Heart left ventricle (tissue), 16 donors: ENCODE results near the gene CFHR4. TPM values are rescaled to one million over a fixed set of nuclear protein-coding genes. Genes with fewer than 3 reads are reported as not detected.

ENCODE experiments used
- ATAC-seq, 4 donors: fragments of 200-7000 bp; cut with Tn5 transposase; one replicate each; pipeline ENCODE4 v1.9.1; 2020 to 2022; ENCODE audit warnings: moderate library complexity in 4 of 4, mild to moderate bottlenecking in 3 of 4, moderate number of reproducible peaks in 1 of 4
- DNase-seq, 5 donors: peaks; one replicate each; pipeline ENCODE4 v3.0.0-alpha.2; 2020
- H3K27ac ChIP-seq, 12 donors: fragments of 200-600 bp; sonication (generic) in 4 of 12; one replicate each; pipeline versions ENCODE4 v1.5.0 to v1.8.0; 2016 to 2022; ENCODE audit warnings: mild to moderate bottlenecking in 2 of 12
- H3K27me3 ChIP-seq, 9 donors: fragments of 200-600 bp; sonication (generic) in 2 of 9; one replicate each; pipeline versions ENCODE4 v1.5.1 to v1.8.0; 2016 to 2022; ENCODE audit warnings: mild to moderate bottlenecking in 3 of 9
- H3K36me3 ChIP-seq, 9 donors: fragments of 200-600 bp; sonication (generic) in 2 of 9; one replicate each; pipeline versions ENCODE4 v1.5.0 to v1.8.0; 2018 to 2022; ENCODE audit warnings: mild to moderate bottlenecking in 2 of 9
- H3K4me1 ChIP-seq, 12 donors: fragments of 200-600 bp; sonication (generic) in 4 of 12; one replicate each; pipeline versions ENCODE4 v1.5.0 to v1.8.0; 2016 to 2022; ENCODE audit warnings: mild to moderate bottlenecking in 3 of 12
- H3K4me3 ChIP-seq, 12 donors: fragments of 200-600 bp; sonication (generic) in 4 of 12; one replicate each; pipeline versions ENCODE4 v1.5.0 to v1.8.0; 2017 to 2022; ENCODE audit warnings: mild to moderate bottlenecking in 9 of 12, moderate library complexity in 4 of 12
- H3K9me3 ChIP-seq, 12 donors: fragments of 200-600 bp; sonication (generic) in 4 of 12; one replicate each; pipeline versions ENCODE4 v1.5.0 to v1.8.0; 2016 to 2022; ENCODE audit warnings: mild to moderate bottlenecking in 1 of 12
- POLR2A ChIP-seq, 2 donors: fragments of 450-650 bp; IDR thresholded peaks; one replicate each; pipeline ENCODE4 v1.6.1; 2017; ENCODE audit warnings: antibody characterized with exemption in 2 of 2, mild to moderate bottlenecking in 2 of 2, moderate library complexity in 2 of 2
- WGBS, 4 donors: extraction: QIAGEN DNeasy Blood & Tissue Kit in 2 of 4; methylation state at CpG; one replicate each; pipeline versions ENCODE4 v1.1.5 to v1.1.7; 2013 to 2018; 5-methylcytosine and 5-hydroxymethylcytosine counted together
- intact Hi-C, 10 donors: fragments of 100-400 bp; cut with DNase I; formaldehyde crosslinking; loops; one replicate each; pipeline versions ENCODE4 v1.11.1 to v1.14.2; 2022
- polyA plus RNA-seq, 2 donors: library from polyadenylated mRNA; stranded (reverse); fragments of 200-250 nt; gene quantifications; one replicate each; pipeline ENCODE4 v1.2.3, GENCODE V29; 2013
- total RNA-seq, 9 donors: library from RNA; depleted of rRNA in 2 of 9; stranded (reverse); fragments of >200 nt in 2 of 9; fragmentation: NEBNext Ultra II Directional in 3 of 9; extraction: Animal tissue kit (Norgen Biotek cat#: 25700) in 3 of 9; gene quantifications; one replicate each; pipeline versions ENCODE4 v1.1.0 to v1.2.4, GENCODE V29; 2016 to 2023
- TF ChIP-seq, protein P1 (sequence below), 12 donors: fragments of 200-600 bp; sonication (generic) in 4 of 12; IDR thresholded peaks; one replicate each; pipeline versions ENCODE4 v1.5.0 to v1.8.0; 2018 to 2022; ENCODE audit warnings: antibody characterized with exemption in 12 of 12, mild to moderate bottlenecking in 5 of 12
- donor health status: ischemic (EF 13 %, LVEDD 7.1; RV severe dilation, severe dysfunction).
- donor health status: healthy with polysubstance abuse.
- donor health status: DM: no; HTN: yes; CAD: no.
- donor health status: DM: no; HTN: no; CAD: no.
- donor health status: ischemic (EF 25% LVEDD 6.9; RV normal size, moderate dysfunction).
- donor health status: ischemic (EF 25% LVEDD 5.7; RV mildly dilated, moderate dysfunction).
- donor health status: healthy.
- donor health status: DM: yes; HTN: yes; CAD: no.
- donor health status: ischemic (EF 35%, LVEDD 5.7; RV mildly dilated, moderate dysfunction).
- donor health status: nonischemic (EF 11% LVEDD 7.7; RV severe dilation, severe dysfunction).
- donor health status: DM: yes; HTN: yes; CAD: no.
- donor health status: PGD.
- donor health status: ischemic (EF 29% LVEDD 5.4; RV normal size, mild dysfunction).
- donor health status: nonischemic (EF 23%, LVEDD 6.1; RV moderate dilation, normal function).

Gene CFHR4
- total and polyA plus RNA-seq, 11 donors = not detected

GRCh38 chr1:196858811-196859210 lies 29.0 kb upstream of the CFHR4 start:
- whole genome bisulfite sequencing, 4 donors = 64 to 73% (median 69%) methylated on average over 3 of the region's 3 CpGs
- H3K4me3 ChIP-seq = no peak overlapping the region
- H3K27ac ChIP-seq = no peak overlapping the region
- TF ChIP-seq POLR2A (IDR thresholded peaks at IDR 0.05) = no peak
- DNase-seq (no peak), ATAC-seq (no peak)
- H3K36me3 ChIP-seq = no peaks in the 10 kb centered on the region
- no peaks in the 10 kb centered on the region for H3K27me3 ChIP-seq
- intact Hi-C loops = no loop called here
- H3K4me1 ChIP-seq = no peaks in the 10 kb centered on the region
- H3K9me3 ChIP-seq = peaks cover 0 to 8% (median 0%) of the 10 kb centered on the region in 12 donors

- intact Hi-C loops = no loop called here
- WGBS, 4 donors = 88 to 98% (median 95%) methylated on average over 1 of the region's 1 CpG
- no peak for ATAC-seq
Measured at GRCh38 chr1:196860323-196860884, 27.4 kb upstream of the CFHR4 start.

DNA sequence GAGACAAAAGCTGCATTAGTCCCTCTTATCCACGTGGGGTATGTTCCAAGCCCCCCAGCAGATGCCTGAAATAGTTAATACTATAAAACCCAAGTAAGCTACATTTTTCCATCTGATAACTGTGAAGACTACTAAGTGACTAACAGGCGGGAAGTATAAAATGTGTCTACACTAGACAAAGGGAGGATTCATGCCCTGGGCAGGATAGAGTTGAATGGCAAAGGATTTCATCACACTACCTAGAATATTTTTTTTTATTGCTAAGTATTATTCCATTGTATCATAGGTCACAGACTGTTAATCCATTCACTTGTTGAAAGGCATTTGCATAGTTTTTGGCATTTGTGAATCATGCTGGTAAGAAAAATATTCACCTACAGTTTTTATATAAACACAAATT lies 26.4 kb upstream of the CFHR4 start:
- intact Hi-C loops = no loop called here
- Histone ChIP-seq H3K9me3 (peaks cover 0 to 10% (median 0%) of the 10 kb centered on the region in 12 donors), H3K4me1 (no peaks in the 10 kb centered on the region), H3K4me3 (no peak overlapping the region), H3K36me3 (no peaks in the 10 kb centered on the region), H3K27ac (no peak overlapping the region), H3K27me3 (no peaks in the 10 kb centered on the region)
- no peak for DNase-seq
- TF ChIP-seq POLR2A (IDR thresholded peaks at IDR 0.05) = no peak
- TF ChIP-seq, protein P1, sequence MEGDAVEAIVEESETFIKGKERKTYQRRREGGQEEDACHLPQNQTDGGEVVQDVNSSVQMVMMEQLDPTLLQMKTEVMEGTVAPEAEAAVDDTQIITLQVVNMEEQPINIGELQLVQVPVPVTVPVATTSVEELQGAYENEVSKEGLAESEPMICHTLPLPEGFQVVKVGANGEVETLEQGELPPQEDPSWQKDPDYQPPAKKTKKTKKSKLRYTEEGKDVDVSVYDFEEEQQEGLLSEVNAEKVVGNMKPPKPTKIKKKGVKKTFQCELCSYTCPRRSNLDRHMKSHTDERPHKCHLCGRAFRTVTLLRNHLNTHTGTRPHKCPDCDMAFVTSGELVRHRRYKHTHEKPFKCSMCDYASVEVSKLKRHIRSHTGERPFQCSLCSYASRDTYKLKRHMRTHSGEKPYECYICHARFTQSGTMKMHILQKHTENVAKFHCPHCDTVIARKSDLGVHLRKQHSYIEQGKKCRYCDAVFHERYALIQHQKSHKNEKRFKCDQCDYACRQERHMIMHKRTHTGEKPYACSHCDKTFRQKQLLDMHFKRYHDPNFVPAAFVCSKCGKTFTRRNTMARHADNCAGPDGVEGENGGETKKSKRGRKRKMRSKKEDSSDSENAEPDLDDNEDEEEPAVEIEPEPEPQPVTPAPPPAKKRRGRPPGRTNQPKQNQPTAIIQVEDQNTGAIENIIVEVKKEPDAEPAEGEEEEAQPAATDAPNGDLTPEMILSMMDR (IDR thresholded peaks at IDR 0.05) = no peak
- ATAC-seq = no peak
- WGBS, 4 donors = 41 to 55% (median 45%) methylated on average over 2 of the region's 2 CpGs

More at GRCh38 chr1:196860323-196860884, 27.4 kb upstream of the CFHR4 start:
- H3K27ac ChIP-seq = no peak overlapping the region
- peaks cover 0 to 9% (median 0%) of the 10 kb centered on the region in 12 donors for H3K9me3 ChIP-seq
- H3K4me3 ChIP-seq = no peak overlapping the region
- DNase-seq = no peak
- H3K36me3 ChIP-seq = no peaks in the 10 kb centered on the region
- no peaks in the 10 kb centered on the region for H3K27me3 ChIP-seq
- no peak for TF ChIP-seq POLR2A (IDR thresholded peaks at IDR 0.05)
- TF ChIP-seq, protein P1 (IDR thresholded peaks at IDR 0.05) = no peak
- H3K4me1 ChIP-seq = no peaks in the 10 kb centered on the region

DNA sequence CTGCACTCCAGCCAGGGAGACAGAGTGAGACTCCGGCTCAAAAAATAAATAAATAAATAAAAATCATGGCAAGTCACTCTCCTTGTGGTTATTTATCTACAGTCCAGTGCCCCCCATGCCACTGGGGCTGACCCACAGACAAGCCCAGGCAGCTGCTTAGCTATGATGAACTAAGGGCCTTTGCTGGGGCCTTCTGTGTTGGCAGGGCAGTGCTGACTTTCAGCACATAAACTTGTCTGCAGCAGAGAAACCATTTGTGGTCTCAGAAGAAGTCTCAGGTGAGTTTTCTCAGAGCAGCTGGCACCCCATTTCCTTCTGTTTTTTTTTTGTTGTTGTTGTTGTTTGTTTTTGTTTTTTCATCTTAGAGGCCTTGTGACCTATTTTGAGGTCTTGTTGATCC lies 20.9 kb upstream of the CFHR4 start:
- intact Hi-C loops = no loop called here
- H3K4me1 ChIP-seq = no peaks in the 10 kb centered on the region
- H3K27me3 ChIP-seq = no peaks in the 10 kb centered on the region
- H3K4me3 ChIP-seq = no peak overlapping the region
- no peak for DNase-seq
- WGBS, 4 donors = 86 to 100% (median 95%) methylated on average over 1 of the region's 1 CpG
- no peak overlapping the region for H3K27ac ChIP-seq
- peaks cover 0 to 14% (median 0%) of the 10 kb centered on the region in 12 donors for H3K9me3 ChIP-seq
- no peaks in the 10 kb centered on the region for H3K36me3 ChIP-seq
- ATAC-seq = no peak
- no peak for TF ChIP-seq POLR2A (IDR thresholded peaks at IDR 0.05)
- TF ChIP-seq, protein P1 (IDR thresholded peaks at IDR 0.05) = no peak

DNA sequence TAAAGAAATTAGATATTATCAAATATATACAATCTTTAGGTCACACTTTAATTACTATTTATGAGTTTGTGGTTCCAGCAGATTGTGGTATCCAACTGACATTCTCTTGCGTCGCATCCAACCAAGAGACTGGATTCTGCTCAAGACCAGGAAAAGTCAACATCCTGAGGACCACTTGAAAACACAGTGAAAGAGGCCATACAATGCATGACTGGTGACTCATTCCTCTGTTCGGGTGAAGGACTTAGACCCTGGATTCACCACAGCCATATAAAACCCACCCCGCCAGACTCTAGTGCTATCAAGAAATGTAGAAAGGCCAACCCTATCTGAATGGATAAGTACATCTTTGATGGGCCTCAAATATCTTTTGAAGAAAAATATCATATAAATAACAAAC lies 14.5 kb upstream of the CFHR4 start:
- ATAC-seq = no peak
- Histone ChIP-seq H3K36me3 (no peaks in the 10 kb centered on the region), H3K4me3 (no peak overlapping the region), H3K4me1 (peaks cover 0 to 4% (median 0%) of the 10 kb centered on the region in 12 donors), H3K9me3 (no peaks in the 10 kb centered on the region), H3K27me3 (peaks cover 0 to 15% (median 0%) of the 10 kb centered on the region in 9 donors), H3K27ac (no peak overlapping the region)
- TF ChIP-seq POLR2A (IDR thresholded peaks at IDR 0.05) = no peak
- TF ChIP-seq, protein P1 (IDR thresholded peaks at IDR 0.05) = no peak
- intact Hi-C loops = no loop called here
- 88 to 95% (median 90%) methylated on average over 4 of the region's 4 CpGs for WGBS, 4 donors
- no peak for DNase-seq
